Measurements from ENCODE around the gene FBLIM1.

Gene FBLIM1

GRCh38 chr1:15731735-15732685 lies 26.6 kb upstream of the FBLIM1 start:
- DNase-seq, result no peak

DNA sequence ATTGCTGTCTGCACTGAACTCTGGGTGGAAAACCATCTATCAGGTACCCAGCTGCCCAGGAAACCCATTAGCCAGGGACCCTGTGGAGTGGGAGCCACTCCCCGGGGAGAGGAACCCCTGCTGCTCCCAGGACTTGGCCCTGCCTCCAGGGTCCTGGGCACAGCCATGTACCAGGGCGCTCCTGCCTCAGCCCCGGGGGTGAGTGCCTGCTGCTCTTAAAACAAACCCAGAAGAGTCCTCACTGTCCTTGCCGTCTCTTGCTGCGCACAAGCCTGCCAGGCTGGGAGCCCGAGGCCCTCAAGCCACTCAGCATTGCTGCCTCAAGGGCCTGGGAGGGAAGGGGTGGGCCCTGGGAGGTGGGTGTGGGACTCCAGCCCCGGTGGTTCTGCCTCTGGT lies 25.9 kb upstream of the FBLIM1 start:
- no peak for DNase-seq

DNA sequence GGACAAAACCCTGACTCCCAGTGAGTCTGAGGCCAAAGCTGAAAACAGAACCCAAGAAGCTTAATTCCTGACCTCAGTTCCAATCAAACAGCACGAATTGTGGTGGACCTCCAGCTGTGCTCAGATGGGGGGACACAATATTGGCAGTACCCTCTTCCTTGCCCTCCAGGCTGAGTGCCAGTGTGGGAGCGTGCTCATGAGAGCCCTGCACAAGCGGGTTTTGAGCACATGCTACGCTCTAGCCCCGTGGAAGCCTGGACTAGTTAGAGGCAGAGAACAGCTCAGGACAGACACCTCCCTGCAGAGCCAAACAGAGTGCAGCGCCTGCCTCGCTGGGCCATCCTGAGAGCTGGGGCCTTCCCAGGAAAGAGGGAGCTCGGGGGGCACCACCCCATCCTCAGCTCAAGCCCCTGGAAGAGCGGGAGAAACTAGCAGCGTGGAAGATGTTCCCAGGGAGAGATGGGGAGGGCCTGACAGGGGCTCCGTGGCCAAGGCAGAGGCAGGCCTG lies 25.3 kb upstream of the FBLIM1 start:
- no peak for DNase-seq

- no peak for DNase-seq
These were observed 24.8 kb upstream of the FBLIM1 start for GRCh38 chr1:15733726-15734226.

DNA sequence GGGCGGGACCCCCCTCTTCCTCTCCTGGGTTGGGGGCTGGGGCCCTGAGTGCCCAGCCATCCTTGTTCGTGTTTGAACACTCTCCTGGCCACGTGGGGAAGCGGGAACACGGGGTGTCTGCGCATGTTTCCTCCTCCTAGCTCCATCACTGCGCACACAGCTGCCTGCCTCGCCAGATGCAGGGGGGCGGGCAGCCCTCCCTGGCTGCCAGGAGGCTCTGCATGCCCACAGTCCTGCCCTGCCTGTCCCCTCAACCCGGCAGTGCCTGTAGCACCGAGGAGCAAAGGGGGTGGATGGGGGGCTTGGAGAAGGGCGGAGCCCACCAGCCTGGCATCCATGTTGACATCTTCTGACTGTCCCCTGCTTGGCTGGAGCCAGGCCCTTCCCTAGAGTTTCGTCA lies 24.3 kb upstream of the FBLIM1 start:
- DNase-seq, result no peak

DNA sequence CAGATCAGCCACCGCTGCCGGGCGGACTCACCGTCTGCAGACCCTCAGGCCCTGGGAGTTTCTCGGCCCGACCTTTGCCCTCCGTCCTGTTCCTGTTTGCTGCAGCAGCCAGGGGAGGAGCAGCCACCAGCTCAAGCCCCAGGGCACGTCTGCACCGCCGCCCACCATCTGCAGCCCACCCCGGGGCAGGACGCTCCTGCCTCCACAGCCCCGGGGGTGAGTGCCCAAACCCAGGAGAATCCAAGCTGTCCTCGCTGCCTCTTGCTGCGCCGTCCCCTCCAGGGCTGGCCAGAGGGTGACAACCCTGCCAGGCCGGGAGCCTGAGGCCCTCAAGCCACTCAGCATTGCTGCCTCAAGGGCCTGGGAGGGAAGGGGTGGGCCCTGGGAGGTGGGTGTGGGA lies 23.7 kb upstream of the FBLIM1 start:
- no peak for DNase-seq

DNA sequence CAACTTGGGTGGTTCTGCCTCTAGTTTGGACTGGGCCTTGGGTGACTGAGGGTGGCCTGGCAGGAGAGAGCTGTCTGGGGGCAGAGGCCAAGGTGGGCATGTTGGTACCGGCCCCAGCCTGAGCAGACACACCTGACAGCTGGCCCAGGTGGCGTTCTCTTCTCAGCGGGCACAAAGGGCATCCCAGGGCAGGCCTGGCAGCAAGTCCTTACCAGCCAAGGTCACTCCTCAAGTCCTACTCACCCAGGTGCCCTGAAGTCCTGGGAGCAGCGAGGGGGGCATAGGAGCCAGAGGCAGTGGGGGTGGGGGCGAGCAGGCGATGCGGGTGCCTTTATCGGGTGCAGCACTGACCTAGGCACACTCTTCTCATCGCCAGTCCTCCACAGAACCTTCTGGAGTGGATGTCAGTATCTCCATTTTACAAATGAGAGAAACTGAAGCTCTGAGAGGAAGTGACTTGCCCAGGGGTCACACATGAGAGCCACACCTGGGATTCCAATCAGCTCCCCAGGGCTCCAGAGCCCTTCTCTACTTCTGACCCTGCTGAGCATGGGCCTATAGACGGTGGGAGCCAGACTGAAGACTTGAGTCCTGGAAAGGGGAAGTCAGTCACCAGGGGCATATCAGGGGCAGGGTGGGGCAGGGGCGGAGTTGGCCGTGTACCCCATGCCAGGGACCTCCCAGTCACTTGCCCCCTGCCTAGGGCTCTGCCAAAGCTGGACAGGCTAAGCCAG lies 23.1 kb upstream of the FBLIM1 start:
- DNase-seq, result no peak

DNA sequence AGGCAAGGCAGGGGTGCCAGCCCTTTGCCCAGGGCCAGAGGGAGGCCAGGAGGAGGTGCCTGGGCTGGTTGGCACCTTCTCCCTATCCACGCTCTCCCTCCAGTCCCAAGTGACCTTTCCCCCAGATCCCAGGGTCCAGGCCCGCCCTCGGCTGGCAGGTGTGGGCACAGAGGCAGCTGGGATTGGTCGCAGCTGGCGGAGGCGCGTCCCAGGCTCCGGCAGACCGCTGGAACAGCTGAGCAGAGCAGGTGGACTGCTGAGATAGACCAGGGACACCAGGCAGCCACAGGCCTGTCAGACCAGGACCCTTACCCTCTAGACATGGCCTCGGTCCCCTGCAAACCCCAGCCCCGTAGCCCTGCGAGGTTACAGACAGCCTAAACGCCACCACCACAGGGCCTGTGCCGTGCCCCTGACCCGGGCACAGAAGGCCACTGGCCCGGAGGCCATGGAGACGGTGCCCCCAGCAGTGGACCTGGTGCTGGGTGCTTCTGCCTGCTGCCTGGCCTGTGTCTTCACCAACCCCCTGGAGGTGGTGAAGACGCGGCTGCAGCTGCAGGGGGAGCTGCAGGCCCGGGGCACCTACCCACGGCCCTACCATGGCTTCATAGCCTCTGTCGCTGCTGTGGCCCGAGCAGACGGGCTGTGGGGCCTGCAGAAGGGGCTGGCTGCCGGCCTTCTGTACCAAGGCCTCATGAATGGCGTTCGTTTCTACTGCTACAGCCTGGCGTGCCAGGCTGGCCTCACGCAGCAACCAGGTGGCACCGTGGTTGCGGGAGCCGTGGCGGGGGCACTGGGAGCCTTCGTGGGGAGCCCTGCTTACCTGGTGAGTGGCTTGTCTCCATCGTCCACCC lies 22.3 kb upstream of the FBLIM1 start, which contains the start of gene SLC25A34:
Gene SLC25A34 (plus strand): TSS at position 221 of the 854 bp plus-strand sequence. CDS start 228 bp downstream, at position 449.
- peak; percentile 79 for DNase-seq

DNA sequence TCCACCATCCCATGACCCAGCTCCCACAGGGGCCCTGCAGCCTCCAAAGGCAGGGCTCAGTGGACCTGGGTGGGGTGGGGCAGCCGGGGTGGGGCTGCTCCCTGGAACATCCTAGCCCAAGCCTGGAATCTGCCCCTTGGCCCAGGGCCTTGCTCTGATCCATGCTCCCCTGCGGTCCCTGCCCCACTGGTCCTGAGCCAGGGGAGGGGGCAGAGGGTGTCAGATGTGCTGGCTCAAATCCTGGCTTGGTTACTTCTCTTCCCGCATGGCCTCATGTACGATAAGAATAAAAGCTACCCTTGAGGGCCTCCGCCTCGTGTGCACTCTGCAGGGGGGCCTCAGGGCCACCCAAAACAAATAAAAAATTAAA lies 21.7 kb upstream of the FBLIM1 start:
- no peak for DNase-seq

- no peak for DNase-seq
These were observed 21.0 kb upstream of the FBLIM1 start for GRCh38 chr1:15737324-15738319.

GRCh38 chr1:15738416-15739113 lies 20.0 kb upstream of the FBLIM1 start:
- DNase-seq, result no peak

GRCh38 chr1:15739259-15739658 lies 19.3 kb upstream of the FBLIM1 start:
- no peak for DNase-seq

DNA sequence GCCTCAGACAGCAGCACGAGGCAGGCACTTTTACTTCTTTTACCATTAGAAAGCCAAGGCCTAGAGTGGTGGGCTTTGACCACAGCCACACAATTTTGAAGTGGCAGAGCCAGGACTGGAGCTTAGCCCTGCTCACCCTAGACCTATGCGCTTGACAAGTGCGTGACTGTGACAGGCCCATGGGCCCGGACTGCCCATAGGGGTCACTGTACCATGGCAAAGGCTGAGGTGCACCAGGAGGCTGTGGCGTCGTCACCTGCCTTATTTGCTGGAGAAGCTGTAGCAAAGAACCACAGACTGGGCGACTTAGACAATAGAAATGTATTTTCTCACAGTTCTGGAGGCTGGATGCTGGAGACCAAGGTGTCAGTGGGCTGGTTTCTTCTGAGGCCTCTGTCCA lies 18.9 kb upstream of the FBLIM1 start:
- DNase-seq, result no peak

DNA sequence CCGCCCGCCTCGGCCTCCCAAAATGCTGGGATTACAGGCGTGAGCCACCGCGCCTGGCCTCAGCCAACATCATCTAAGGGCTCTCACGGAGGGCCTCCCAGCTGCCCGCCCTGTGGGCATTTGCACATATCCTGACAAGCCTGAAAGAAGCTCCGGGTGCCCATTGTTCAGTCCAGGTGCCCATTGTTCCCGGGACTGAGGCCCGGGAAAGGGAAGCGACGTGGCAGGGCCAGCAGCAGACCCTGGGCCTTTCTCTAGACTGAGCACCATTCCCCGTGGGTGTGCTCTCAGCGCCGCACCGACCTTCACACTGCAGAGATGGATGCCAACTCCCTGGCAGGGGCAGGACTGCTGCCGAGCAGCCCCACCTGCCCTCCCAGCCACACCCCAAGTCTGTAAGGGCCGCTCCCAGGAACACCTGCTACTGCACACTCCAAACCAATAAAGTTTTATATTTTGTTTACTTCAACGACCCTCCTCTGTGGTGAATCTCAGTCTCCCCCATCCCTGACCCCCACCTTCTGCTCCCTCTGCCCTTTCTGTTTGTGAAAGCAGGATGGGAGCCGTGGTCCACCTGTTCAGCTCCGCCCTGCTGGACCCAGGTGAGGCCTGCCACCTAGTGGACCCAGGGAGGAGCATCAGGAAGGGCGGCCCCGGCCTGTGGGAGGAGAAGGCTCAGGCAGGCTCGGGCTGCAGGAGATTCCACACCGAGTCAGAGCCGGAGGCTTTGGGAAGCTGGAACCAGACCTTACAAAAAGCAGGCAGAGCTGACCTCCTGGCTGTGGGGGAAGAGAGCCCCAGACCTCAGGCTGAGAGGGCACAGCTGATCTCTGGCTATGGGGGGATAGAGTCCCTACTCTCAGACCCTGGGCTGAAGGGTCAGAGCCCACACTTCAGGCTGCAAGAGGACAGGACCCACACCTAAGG lies 17.4 kb upstream of the FBLIM1 start:
- DNase-seq, result peak; percentile 66

GRCh38 chr1:15742339-15742801 lies 16.2 kb upstream of the FBLIM1 start, which contains the start of gene TMEM82:
Gene TMEM82 (plus strand): TSS chr1:15742499. CDS start chr1:15742560, 61 bp downstream.
- no peak for DNase-seq

GRCh38 chr1:15744122-15744679 lies 14.4 kb upstream of the FBLIM1 start:
- DNase-seq, result no peak

- DNase-seq, result no peak
These were observed 11.2 kb upstream of the FBLIM1 start for GRCh38 chr1:15747378-15747777.

DNA sequence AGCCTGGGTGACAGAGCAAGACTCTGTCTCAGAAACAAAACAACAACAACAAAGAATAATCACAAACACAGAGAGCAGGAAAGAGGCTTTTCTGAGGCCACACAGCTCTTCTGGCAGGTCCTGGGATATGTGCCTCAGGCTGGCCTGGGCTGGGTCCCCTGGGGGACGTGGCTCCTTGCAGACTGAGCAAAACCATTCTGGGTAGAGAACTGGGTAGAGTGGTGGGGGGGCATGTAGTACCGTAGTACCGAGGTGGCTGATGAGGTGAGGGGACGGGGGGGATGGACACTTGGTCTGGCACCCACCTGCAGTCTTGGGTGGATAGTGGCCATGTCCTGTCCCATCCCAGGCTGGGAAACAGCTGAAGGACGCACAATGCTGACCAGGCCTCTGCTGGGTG lies 10.3 kb upstream of the FBLIM1 start:
- no peak for DNase-seq
